Panc1 (cell line): ENCODE measurements around the gene KMT2E. TPM values are rescaled to one million over a fixed set of nuclear protein-coding genes. Genes with fewer than 3 reads are reported as not detected.

Experiments used
- ATAC-seq: fragments of 200-7000 bp; cut with Tn5 transposase; 2 replicates; pipeline ENCODE4 v1.9.1; 2020; ENCODE audit warnings: mild to moderate bottlenecking, moderate library complexity
- BruUV-seq: library from RNA; stranded (reverse); fragments of 400-500 nt; replicated peaks from 2 replicates; lab custom pipeline; 2021; lab: Mats Ljungman, UMichigan
- CTCF ChIA-PET: fragments of 300-600 bp; sonication (Branson Sonifier 250); formaldehyde crosslinking; loops from one replicate; lab custom pipeline; 2022; ENCODE audit warnings: antibody characterized with exemption; lab: Charles Lee
- POLR2A ChIA-PET: fragments of 300-600 bp; sonication (Branson Sonifier 250); formaldehyde crosslinking; loops from one replicate; lab custom pipeline; 2022; ENCODE audit warnings: antibody characterized with exemption; lab: Charles Lee
- DNase-seq: peaks from one replicate; pipeline ENCODE4 v3.0.0-alpha.2; 2010; ENCODE audit warnings: low read depth, low spot score
- H3K27ac ChIP-seq: 2 replicates; pipeline ENCODE4 v1.5.1; 2011; ENCODE audit warnings: mild to moderate bottlenecking, low read length, inconsistent platforms
- H3K27me3 ChIP-seq: fragments of 200-500 bp; sonication (Bioruptor generic); 2 replicates; pipeline ENCODE4 v1.6.0; 2014; ENCODE audit warnings: low read length, inconsistent platforms; ENCODE audit not compliant: control insufficient read depth, insufficient read depth
- H3K36me3 ChIP-seq: fragments of 200-500 bp; sonication (Bioruptor generic); 2 replicates; pipeline ENCODE4 v1.5.1; 2014; ENCODE audit warnings: inconsistent platforms, mild to moderate bottlenecking, low read length, moderate library complexity; ENCODE audit not compliant: control insufficient read depth, insufficient read depth
- H3K4me1 ChIP-seq: 2 replicates; pipeline ENCODE4 v1.5.1; 2011; ENCODE audit warnings: inconsistent platforms, mild to moderate bottlenecking, low read length, moderate library complexity; ENCODE audit not compliant: control insufficient read depth, insufficient read depth
- H3K4me3 ChIP-seq, 2 experiments: 2 replicates each; pipeline ENCODE4 v1.5.1; 2011 to 2012; ENCODE audit warnings: low read depth in 2 of 2, low read length in 2 of 2, mild to moderate bottlenecking in 2 of 2, inconsistent platforms in 1 of 2, moderate library complexity in 1 of 2
- H3K9me3 ChIP-seq: fragments of 200-500 bp; sonication (Bioruptor generic); 2 replicates; pipeline ENCODE4 v1.5.1; 2014; ENCODE audit warnings: low read depth, mild to moderate bottlenecking, inconsistent platforms, low read length, moderate library complexity; ENCODE audit not compliant: control insufficient read depth, insufficient read depth
- CTCF ChIP-seq: fragments of 450-650 bp; IDR thresholded peaks from 2 replicates; pipeline ENCODE4 v1.5.1; 2017; ENCODE audit warnings: mild to moderate bottlenecking
- POLR2AphosphoS5 ChIP-seq: IDR thresholded peaks from 2 replicates; pipeline ENCODE4 v1.6.1; 2012; ENCODE audit warnings: mild to moderate bottlenecking, low read depth, low read length, moderate library complexity
- REST ChIP-seq, 2 experiments: IDR thresholded peaks; 2 replicates each; pipeline ENCODE4 v1.6.1; 2011 to 2012; ENCODE audit warnings: low read depth in 2 of 2, control low read depth in 1 of 2, low read length in 1 of 2, mild to moderate bottlenecking in 1 of 2, moderate library complexity in 1 of 2; ENCODE audit not compliant: insufficient read depth in 1 of 2
- SIN3A ChIP-seq: IDR thresholded peaks from 2 replicates; pipeline ENCODE4 v1.6.1; 2012; ENCODE audit warnings: low read depth, mild to moderate bottlenecking, low read length, moderate library complexity, borderline replicate concordance; ENCODE audit not compliant: insufficient read depth
- TCF7L2 ChIP-seq: IDR thresholded peaks from 2 replicates; pipeline ENCODE4 v1.6.1; 2011; ENCODE audit warnings: mild to moderate bottlenecking, low read depth, low read length, inconsistent platforms
- in situ Hi-C: cut with HindIII; loops from 2 replicates; pipeline ENCODE4 v1.10.0; 2016; ENCODE audit warnings: low sequenced_read_pairs, low pct_unique_long_range_greater_than_20kb
- intact Hi-C: fragments of 100-400 bp; cut with micrococcal nuclease; formaldehyde crosslinking; loops from one replicate; pipeline ENCODE4 v1.10.0; 2022; ENCODE audit not compliant: unreplicated experiment
- total RNA-seq: library from RNA; stranded (reverse); gene quantifications from one replicate; pipeline ENCODE4 v1.2.1, GENCODE V29; 2021; ENCODE audit not compliant: unreplicated experiment

The KMT2E gene
- total RNA-seq, 1 experiment from 2014 or later: 51.4 TPM

DNA sequence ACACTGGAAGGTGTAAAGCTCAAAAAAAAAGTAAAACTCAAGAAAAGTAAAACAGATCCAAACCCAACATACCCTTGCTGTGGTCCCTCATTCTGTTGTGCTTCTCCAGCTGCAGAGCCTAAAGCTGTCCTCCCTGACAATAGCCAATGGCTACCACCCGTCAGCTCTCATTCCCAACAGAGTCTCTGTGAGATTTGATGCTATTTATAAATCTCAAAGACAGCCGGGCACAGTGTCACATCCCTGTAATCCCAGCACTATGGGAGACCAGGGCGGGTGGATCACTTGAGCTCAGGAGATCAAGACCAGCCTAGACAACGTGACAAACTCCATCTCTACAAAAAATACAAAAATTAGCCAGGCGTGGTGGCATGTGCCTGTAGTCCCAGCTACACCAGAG is 116.0 kb downstream of the KMT2E start:
- TF ChIP-seq TCF7L2 (no peak), POLR2AphosphoS5 (no peak), CTCF (no peak), REST (IDR thresholded peaks at IDR 0.05; ENCODE audit: insufficient read depth in 1 of 2, low read depth in 2 of 2, low read length in 1 of 2) (no peak), SIN3A (no peak)
- Histone ChIP-seq H3K4me1 (no peaks in the 10 kb centered on the region), H3K4me3 (no peak overlapping the region), H3K27me3 (no peaks in the 10 kb centered on the region), H3K27ac (no peak overlapping the region), H3K9me3 (no peaks in the 10 kb centered on the region), H3K36me3 (no peaks in the 10 kb centered on the region; the same call in 1 of the 2 replicates)
- DNase-seq (no peak), ATAC-seq (no peak)
- intact Hi-C loops (no loop called here), in situ Hi-C loops (no loop called here)
- POLR2A ChIA-PET: interaction anchor here (0.6 kb wide), 1 partner anchor 20 kb away, joined by 3 read pairs; no protein-coding TSS in a partner anchor
- CTCF ChIA-PET: interaction anchor here (0.6 kb wide), 1 partner anchor 239 kb away, joined by 3 read pairs; no protein-coding TSS in a partner anchor
- BruUV-seq: no TSS peak

DNA sequence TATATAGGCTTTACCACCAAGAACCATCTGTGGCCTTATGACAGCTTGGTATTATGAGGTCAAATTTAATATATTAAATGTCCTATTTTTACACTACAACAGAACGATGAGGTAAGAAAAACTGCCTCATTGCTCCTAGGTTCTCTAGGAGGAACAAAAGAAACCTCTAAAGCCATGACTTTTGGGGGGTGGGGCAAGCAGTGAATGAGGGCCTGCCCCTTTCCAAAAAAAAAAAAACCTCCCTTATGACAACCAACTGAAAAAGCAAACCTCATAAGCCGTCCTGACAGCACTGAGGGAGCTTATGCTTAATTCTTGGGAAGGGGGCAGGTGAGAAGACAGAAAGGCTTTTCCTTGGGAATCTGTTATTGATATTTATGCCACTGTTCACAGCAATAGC is 116.6 kb downstream of the KMT2E start:
- Histone ChIP-seq H3K27ac (no peak overlapping the region), H3K9me3 (no peaks in the 10 kb centered on the region), H3K4me3 (no peak overlapping the region), H3K36me3 (no peaks in the 10 kb centered on the region; the same call in 1 of the 2 replicates), H3K27me3 (no peaks in the 10 kb centered on the region), H3K4me1 (no peaks in the 10 kb centered on the region)
- POLR2A ChIA-PET: no interaction called here
- BruUV-seq: no TSS peak
- no peak for TF ChIP-seq POLR2AphosphoS5
- no peak for TF ChIP-seq REST (IDR thresholded peaks at IDR 0.05; ENCODE audit: insufficient read depth in 1 of 2, low read depth in 2 of 2, low read length in 1 of 2)
- TF ChIP-seq SIN3A: no peak
- no peak for TF ChIP-seq CTCF
- no peak for TF ChIP-seq TCF7L2
- CTCF ChIA-PET: no interaction called here
- in situ Hi-C loops: no loop called here
- no peak for DNase-seq
- intact Hi-C loops: no loop called here
- no peak for ATAC-seq
